Transverse colon (tissue), 4 donors: Measurements from ENCODE around the gene INKA2. TPM values are rescaled to one million over a fixed set of nuclear protein-coding genes. Genes with fewer than 3 reads are reported as not detected.

ENCODE experiments used
- DNase-seq: peaks from one replicate; pipeline ENCODE4 v3.0.0-alpha.2; 2019
- H3K27ac ChIP-seq, 4 donors: fragments of 200-600 bp; sonication (generic); 2 replicates each; pipeline ENCODE4 v1.5.1; 2016 to 2018; ENCODE audit warnings: inconsistent platforms in 4 of 4
- H3K27me3 ChIP-seq: fragments of 200-600 bp; sonication (generic); 2 replicates; pipeline ENCODE4 v1.5.1; 2017; ENCODE audit warnings: inconsistent platforms
- H3K36me3 ChIP-seq, 4 donors: fragments of 200-600 bp; sonication (generic); 2 replicates each; pipeline ENCODE4 v1.5.1; 2017 to 2019; ENCODE audit warnings: inconsistent platforms in 4 of 4
- H3K4me1 ChIP-seq, 4 donors: fragments of 200-600 bp; sonication (generic); 2 replicates each; pipeline ENCODE4 v1.5.1; 2017 to 2020; ENCODE audit warnings: inconsistent platforms in 4 of 4
- H3K4me3 ChIP-seq, 4 donors: fragments of 200-600 bp; sonication (generic); 1 replicate in 1 of 4; 2 replicates in 3 of 4; pipeline versions ENCODE4 v1.5.1 to v1.6.1; 2017 to 2019; ENCODE audit warnings: inconsistent platforms in 4 of 4
- H3K9me3 ChIP-seq, 2 donors: fragments of 200-600 bp; sonication (generic); 2 replicates each; pipeline ENCODE4 v1.5.1; 2017 to 2019; ENCODE audit warnings: inconsistent platforms in 2 of 2
- EP300 ChIP-seq: sonication (generic); formaldehyde crosslinking; IDR thresholded peaks from one replicate; pipeline ENCODE4 v1.6.1; 2017; ENCODE audit warnings: antibody characterized with exemption, low read depth
- POLR2A ChIP-seq: fragments of 450-650 bp; IDR thresholded peaks from one replicate; pipeline ENCODE4 v1.6.1; 2016; ENCODE audit warnings: antibody characterized with exemption, mild to moderate bottlenecking, moderate library complexity
- POLR2AphosphoS5 ChIP-seq, 3 donors: sonication (generic); formaldehyde crosslinking; IDR thresholded peaks; one replicate each; pipeline ENCODE4 v1.6.1; 2016; ENCODE audit warnings: antibody characterized with exemption in 3 of 3
- WGBS, 2 donors: methylation state at CpG; one replicate each; pipeline ENCODE4 v1.1.5; 2018; ENCODE audit warnings: low coverage in 1 of 2; 5-methylcytosine and 5-hydroxymethylcytosine counted together
- in situ Hi-C, 4 donors: fragments of 200-750 bp; cut with MboI; loops; one replicate each; pipeline versions ENCODE4 v1.15.0 to v1.15.1; 2017; ENCODE audit warnings: low sequenced_read_pairs in 3 of 4, low pct_ligation_motif_present in 1 of 4, low pct_unique_long_range_greater_than_20kb in 1 of 4
- intact Hi-C: fragments of 100-400 bp; cut with DNase I; formaldehyde crosslinking; loops from one replicate; pipeline ENCODE4 v1.15.1; 2023; ENCODE audit warnings: low total_unique reads
- total RNA-seq, 4 donors: library from RNA; depleted of rRNA; stranded (reverse); fragments of >200 nt; gene quantifications; one replicate each; pipeline ENCODE4 v1.1.0, GENCODE V29; 2016
- TF ChIP-seq, protein P1 (sequence below), 5 experiments: fragments of 200-600 bp in 3 of 5; fragments of 450-650 bp in 2 of 5; sonication (generic) in 3 of 5; IDR thresholded peaks; 1 replicate in 2 of 5; 2 replicates in 3 of 5; pipeline ENCODE4 v1.5.1; 2016 to 2017; ENCODE audit warnings: antibody characterized with exemption in 5 of 5, inconsistent platforms in 3 of 5, mild to moderate bottlenecking in 2 of 5, moderate library complexity in 1 of 5

The INKA2 gene
- total RNA-seq, 4 donors from 2014 or later: 1.8 to 2.7 TPM; not detected in 2

GRCh38 chr1:111731956-111732355 is 7.2 kb downstream of the INKA2 start:
- no peaks in the 10 kb centered on the region for H3K36me3 ChIP-seq
- 77% methylated on average over 6 of the region's 6 CpGs; no CpG with 5 or more reads in 1 of the 2 donors for WGBS, 2 donors
- TF ChIP-seq POLR2A (no peak), POLR2AphosphoS5 (IDR thresholded peaks at IDR 0.05) (no peak), EP300 (no peak)
- TF ChIP-seq, protein P1, sequence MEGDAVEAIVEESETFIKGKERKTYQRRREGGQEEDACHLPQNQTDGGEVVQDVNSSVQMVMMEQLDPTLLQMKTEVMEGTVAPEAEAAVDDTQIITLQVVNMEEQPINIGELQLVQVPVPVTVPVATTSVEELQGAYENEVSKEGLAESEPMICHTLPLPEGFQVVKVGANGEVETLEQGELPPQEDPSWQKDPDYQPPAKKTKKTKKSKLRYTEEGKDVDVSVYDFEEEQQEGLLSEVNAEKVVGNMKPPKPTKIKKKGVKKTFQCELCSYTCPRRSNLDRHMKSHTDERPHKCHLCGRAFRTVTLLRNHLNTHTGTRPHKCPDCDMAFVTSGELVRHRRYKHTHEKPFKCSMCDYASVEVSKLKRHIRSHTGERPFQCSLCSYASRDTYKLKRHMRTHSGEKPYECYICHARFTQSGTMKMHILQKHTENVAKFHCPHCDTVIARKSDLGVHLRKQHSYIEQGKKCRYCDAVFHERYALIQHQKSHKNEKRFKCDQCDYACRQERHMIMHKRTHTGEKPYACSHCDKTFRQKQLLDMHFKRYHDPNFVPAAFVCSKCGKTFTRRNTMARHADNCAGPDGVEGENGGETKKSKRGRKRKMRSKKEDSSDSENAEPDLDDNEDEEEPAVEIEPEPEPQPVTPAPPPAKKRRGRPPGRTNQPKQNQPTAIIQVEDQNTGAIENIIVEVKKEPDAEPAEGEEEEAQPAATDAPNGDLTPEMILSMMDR (IDR thresholded peaks at IDR 0.05): no peak
- DNase-seq: no peak
- H3K27me3 ChIP-seq: no peaks in the 10 kb centered on the region
- H3K9me3 ChIP-seq: no peaks in the 10 kb centered on the region
- no peak overlapping the region for H3K27ac ChIP-seq
- intact Hi-C loops (no loop called here), in situ Hi-C loops (loop anchor here in 1 of 4 donors (25.0 kb wide), 1 partner anchor 245 kb away; no protein-coding TSS in a partner anchor)
- no peak overlapping the region for H3K4me3 ChIP-seq
- H3K4me1 ChIP-seq: peaks cover 0 to 17% (median 10%) of the 10 kb centered on the region in 4 donors

DNA sequence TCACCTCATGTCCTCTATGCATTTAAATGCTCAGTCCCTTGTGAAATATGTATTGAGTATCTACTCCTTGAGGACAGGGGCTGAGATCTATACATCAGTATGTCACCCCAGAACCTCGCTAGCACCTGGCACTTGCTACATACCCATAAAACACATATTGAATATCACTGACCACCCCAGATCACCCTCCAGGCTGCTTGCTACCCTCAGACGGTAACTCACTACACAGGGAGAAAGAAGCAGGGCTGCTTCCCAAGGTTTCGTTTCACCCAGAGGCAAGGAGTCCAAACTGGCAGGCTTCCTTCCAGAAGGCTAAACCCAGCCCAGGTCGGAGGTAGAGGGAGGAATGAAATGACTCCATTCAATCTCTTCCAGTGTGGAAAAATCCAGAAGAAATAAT is 8.5 kb downstream of the INKA2 start:
- Histone ChIP-seq H3K27me3 (no peaks in the 10 kb centered on the region), H3K4me3 (no peak overlapping the region), H3K4me1 (peaks cover 0 to 13% (median 9%) of the 10 kb centered on the region in 4 donors), H3K9me3 (no peaks in the 10 kb centered on the region), H3K27ac (no peak overlapping the region), H3K36me3 (no peaks in the 10 kb centered on the region)
- no peak for DNase-seq
- TF ChIP-seq POLR2AphosphoS5 (IDR thresholded peaks at IDR 0.05) (no peak), POLR2A (no peak), EP300 (no peak)
- TF ChIP-seq, protein P1 (IDR thresholded peaks at IDR 0.05): no peak
- WGBS, 2 donors: 72% methylated on average over 4 of the region's 4 CpGs; no CpG with 5 or more reads in 1 of the 2 donors
- in situ Hi-C loops: loop anchor here in 1 of 4 donors (25.0 kb wide), 1 partner anchor 243 kb away; no protein-coding TSS in a partner anchor
- intact Hi-C loops: no loop called here

DNA sequence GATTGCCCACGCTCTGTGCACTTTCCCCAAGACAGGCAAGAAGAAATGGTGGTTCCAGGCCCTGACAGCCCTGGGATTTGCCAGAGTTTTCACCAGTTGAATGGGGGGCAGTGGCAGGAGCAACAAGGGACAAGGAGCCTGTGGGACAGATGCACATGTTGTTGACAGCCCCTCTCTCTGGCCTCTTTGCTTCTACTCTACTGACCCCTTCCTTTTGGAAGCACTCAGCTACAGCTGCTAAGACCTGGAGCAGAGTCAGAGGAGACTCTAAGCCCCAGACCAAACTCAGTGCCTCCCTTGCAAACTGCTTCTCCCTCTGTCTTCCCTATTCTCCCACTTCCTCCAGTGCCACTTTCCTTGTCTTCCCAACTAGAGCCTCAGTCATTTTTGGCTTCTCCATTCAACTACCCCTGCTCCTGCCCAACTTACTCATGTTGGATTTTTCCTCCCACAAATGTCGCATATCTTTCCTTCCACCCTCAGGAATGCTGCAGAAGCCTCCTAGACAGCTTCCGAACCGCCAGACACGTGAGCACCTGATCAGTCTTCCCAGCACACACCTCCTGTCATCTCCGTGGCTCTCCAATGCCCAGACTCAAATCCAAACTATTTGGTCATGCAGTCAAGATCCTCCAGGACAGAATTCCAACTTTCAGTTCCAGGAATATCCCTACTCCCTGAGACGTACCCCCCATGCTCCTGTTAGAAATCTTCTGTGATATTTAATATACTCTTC is 9.1 kb downstream of the INKA2 start:
- 65 to 85% methylated on average over 5 to 7 of the region's 7 CpGs for WGBS, 2 donors
- intact Hi-C loops (no loop called here), in situ Hi-C loops (loop anchor here in 1 of 4 donors (25.0 kb wide), 1 partner anchor 243 kb away; no protein-coding TSS in a partner anchor)
- Histone ChIP-seq H3K9me3 (no peaks in the 10 kb centered on the region), H3K4me3 (no peak overlapping the region), H3K36me3 (no peaks in the 10 kb centered on the region), H3K27ac (no peak overlapping the region), H3K27me3 (no peaks in the 10 kb centered on the region), H3K4me1 (peaks cover 0 to 13% (median 9%) of the 10 kb centered on the region in 4 donors)
- TF ChIP-seq EP300: no peak
- no peak for TF ChIP-seq POLR2A
- TF ChIP-seq POLR2AphosphoS5 (IDR thresholded peaks at IDR 0.05): no peak
- TF ChIP-seq, protein P1 (IDR thresholded peaks at IDR 0.05): no peak
- DNase-seq: no peak

GRCh38 chr1:111729271-111729921 is 9.8 kb downstream of the INKA2 start:
- no peaks in the 10 kb centered on the region for H3K36me3 ChIP-seq
- peaks cover 0 to 11% (median 8%) of the 10 kb centered on the region in 4 donors for H3K4me1 ChIP-seq
- H3K27ac ChIP-seq: no peak overlapping the region
- no peak for TF ChIP-seq POLR2A
- TF ChIP-seq, protein P1 (IDR thresholded peaks at IDR 0.05): no peak
- no peak for TF ChIP-seq EP300
- TF ChIP-seq POLR2AphosphoS5 (IDR thresholded peaks at IDR 0.05): no peak
- no peaks in the 10 kb centered on the region for H3K9me3 ChIP-seq
- WGBS, 2 donors: 64 to 72% methylated on average over 2 to 8 of the region's 8 CpGs
- no peak overlapping the region for H3K4me3 ChIP-seq
- H3K27me3 ChIP-seq: no peaks in the 10 kb centered on the region
- DNase-seq: no peak
- intact Hi-C loops: no loop called here
- in situ Hi-C loops: loop anchor here in 1 of 4 donors (25.0 kb wide), 1 partner anchor 242 kb away; no protein-coding TSS in a partner anchor
